ENCODE data around the gene MRPL18.
"Not testable (repeated sequence)": the region's sequence is repeated elsewhere in the genome, so short reads cannot be mapped to it uniquely, and the experiment has no call there.

Gene MRPL18

DNA sequence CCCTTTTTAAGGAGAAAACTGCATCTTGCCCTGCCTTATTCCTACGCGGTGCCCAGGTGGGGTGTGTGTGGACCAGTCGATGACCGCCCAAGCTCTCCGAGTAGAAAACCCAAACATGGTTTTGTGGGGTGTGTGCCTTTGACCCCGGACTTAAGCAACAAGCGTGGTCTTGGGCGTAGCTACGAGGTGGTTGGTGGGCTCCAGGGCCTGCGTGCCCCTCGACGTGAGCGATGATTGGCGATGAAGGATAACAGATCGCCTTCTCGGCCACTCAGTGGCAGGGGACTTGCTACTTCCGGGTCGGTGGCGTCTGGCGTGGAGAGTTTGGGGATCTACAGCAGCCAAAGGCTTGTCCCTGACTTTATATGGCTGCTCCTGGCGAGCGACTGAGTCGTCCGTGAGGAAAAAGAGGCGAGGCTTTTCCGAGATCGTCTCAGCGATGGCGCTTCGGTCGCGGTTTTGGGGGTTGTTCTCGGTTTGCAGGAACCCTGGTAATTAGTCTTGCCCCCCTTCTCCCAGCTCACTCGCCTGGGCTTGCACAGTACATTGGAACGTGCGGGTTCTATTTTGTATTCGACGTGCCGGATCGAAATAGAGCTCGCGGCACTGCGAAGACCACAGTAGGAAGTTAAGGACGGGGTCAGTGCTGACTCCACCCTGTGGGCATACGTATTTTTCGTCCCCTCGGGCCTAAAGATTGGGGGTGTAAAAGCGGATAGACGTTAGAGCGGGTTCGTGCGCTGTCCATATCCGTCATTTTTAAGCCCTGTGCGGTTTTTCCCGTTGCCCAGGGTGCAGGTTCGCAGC lies at the start of gene MRPL18:
MRPL18 (plus strand) TSS at position 319 of the 807 bp plus-strand sequence; CDS start at position 440, 121 bp downstream.
- peak; percentile 95 for DNase-seq

DNA sequence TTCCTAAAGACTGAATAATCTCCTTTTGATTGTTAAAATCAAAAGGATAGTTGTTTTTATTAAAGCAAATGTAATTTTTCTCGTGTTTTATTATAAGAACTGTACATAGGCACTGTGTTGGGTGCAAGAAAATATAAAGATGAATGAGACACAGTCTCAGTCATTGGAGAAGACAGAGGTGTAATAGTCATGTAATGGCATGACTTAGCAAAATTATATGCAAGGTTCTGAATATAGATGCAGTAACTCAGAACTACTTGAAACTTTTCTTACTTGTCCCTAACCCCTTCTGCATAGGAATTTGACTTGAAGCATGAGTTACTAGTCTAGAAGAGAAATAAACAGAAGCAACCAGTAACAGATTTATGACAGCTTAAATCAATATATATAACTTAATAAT lies 48.1 kb upstream of the MRPL18 start:
- no peak for DNase-seq

DNA sequence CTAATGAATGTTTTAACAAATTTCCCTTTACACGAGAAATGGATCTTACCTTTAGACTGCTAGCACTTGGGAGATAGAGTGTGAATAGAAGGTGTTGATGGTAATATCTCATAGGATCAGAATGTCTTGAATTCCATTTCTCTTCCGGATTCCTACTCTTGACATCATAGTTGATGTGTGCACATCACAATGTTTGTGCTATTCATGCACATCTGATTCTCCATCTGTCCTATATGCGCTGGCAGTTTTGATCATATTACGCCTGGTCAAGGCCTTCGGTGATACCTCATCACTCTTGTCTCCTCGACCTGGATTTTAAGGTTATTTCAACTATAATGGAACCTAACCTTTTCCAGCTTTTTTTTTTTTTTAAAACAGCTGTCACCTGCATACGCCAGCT lies 45.2 kb upstream of the MRPL18 start:
- DNase-seq = no peak

DNA sequence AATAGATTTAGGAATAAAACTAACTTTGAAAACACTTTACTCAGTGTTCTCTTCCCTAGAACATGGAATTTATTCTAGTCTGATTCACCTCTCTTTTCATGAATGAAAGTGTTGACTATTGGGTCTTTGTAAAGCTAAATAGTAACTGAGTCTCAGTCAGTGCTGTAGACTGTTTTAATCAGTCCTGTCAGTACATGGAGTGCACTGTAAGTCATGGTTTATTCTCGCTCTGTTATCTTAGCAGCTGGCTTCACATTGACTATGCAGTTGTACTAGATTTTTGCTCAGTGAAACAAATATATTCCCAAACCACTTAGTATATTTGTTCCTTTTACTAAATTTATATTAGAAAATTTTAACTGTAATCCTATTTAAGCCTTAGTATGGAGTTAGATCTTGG lies 43.5 kb upstream of the MRPL18 start:
- DNase-seq = no peak

DNA sequence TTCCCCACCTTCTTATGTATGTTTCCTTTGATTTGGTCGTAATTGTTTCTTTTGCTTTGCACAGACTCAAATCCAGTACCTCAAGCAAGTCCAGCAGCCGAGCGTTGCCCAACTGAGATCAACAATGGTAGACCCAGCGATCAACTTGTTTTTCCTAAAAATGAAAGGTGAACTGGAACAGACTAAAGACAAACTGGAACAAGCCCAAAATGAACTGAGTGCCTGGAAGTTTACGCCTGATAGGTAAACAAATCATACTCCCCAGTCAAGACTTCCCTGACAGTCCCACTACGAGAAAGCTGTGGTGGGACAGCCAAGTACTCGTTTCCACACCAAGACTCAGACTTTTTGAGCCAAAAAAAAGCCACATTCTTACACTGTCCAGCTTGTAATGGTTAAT lies 42.1 kb upstream of the MRPL18 start:
- DNase-seq = not testable (repeated sequence)

DNA sequence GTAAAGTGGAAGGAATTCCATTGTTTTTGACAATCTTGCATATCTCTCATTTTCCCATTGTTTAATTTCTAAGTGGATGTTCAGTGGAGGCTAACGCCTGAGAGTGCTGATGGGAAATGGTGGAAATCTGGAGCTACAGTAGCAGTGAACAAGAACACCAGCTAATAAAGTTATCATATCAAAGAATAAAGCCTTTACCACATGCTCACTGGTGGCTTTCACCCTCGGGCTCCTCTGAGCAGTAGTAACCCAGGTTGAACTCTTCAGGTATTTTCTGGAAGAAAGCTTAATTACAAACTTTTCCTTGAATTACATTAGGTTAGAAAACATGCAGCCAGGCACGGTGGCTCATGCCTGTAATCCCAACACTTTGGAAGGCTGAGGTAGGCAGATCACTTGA lies 38.8 kb upstream of the MRPL18 start:
- DNase-seq = no peak

DNA sequence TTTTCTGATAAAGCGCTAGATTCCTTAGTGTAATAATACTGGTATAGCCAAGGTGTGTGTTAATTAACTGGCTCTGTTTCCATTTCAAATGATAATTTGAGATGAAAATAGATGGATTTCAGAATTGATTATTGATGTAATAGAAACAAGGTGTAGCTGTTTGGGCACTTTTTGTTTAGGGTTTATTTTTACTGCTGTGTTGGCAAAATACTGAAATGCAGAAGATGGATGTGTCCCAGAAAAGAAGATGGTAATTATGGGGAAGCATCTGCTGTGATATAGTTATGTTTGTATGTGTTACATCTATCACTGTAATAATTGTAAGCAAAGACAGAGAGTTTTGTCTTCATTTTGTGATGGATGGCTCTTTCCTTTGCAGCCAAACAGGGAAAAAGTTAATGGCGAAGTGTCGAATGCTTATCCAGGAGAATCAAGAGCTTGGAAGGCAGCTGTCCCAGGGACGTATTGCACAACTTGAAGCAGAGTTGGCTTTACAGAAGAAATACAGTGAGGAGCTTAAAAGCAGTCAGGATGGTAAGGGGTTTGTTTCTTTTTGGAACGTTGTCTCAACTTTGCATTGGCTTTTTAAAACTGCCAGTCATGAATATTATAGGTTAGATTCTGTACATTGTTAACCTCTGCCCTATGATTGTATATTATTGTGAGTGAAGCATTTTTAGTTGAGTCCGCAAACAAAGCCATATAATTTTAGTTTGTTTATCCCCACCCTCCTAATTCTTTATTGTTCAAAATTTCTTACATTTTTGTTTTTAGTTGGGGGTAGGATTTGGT lies 37.0 kb upstream of the MRPL18 start:
- DNase-seq = no peak

DNA sequence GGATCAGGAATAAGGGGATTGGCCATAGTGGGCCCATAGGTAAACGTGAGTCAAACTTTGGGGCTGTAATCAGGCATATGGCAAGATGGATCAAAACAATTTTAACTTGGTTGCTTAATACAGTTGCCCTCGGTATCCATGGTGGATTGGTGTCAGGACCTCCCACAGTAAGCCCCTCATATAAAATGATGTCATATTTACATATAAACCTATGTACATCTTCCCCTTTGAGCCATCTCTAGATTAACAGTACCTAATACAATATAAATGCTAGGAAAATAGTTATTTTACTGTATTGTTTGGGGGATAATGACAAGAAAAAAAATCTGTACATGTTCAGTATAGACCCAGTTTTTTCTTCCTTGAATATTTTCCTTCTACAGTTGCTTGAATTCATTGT lies 35.9 kb upstream of the MRPL18 start:
- no peak for DNase-seq

DNA sequence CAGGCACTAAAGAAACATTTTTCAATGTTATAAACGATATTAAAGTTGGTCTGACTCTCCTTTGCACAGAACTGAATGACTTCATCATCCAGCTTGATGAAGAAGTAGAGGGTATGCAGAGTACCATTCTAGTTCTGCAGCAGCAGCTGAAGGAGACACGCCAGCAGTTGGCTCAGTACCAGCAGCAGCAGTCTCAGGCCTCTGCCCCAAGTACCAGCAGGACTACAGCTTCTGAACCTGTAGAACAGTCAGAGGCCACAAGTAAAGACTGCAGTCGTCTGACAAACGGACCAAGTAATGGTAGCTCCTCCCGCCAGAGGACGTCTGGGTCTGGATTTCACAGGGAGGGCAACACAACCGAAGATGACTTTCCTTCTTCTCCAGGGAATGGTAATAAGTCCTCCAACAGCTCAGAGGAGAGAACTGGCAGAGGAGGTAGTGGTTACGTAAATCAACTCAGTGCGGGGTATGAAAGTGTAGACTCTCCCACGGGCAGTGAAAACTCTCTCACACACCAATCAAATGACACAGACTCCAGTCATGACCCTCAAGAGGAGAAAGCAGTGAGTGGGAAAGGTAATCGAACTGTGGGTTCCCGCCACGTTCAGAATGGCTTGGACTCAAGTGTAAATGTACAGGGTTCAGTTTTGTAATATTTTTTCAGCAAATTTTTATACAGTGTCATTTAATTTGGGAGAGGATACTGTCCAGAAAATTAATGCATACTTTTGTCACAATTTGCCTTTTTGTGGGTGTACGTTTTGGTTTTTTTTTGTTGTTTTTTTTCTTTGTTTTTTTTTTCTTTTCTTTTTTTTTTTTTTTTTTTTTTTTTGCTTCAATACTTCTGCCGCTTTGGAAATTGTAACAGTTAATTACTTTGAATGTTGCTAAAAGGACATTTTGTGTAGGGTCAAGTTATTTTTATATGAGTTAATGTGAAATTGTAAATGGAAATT lies 35.0 kb upstream of the MRPL18 start:
- no peak for DNase-seq

DNA sequence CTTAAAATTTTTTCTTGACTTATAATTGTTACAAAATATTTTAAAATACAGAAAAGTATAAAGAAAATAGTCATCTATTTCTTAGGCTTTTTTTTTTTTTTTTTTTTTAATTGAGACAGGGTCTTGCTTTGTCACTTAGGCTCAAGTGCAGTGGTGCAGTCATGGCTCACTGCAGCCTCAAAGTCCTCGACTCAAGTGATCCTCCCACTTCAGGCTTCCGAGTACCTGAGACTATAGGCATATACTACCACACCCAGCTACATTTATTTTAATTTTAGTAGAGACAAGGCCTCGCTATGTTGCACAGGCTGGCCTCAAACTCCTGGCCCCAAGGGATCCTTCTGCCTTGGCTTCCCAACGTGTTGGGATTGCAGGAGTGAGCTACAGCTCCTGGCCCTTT lies 33.8 kb upstream of the MRPL18 start:
- DNase-seq = no peak

DNA sequence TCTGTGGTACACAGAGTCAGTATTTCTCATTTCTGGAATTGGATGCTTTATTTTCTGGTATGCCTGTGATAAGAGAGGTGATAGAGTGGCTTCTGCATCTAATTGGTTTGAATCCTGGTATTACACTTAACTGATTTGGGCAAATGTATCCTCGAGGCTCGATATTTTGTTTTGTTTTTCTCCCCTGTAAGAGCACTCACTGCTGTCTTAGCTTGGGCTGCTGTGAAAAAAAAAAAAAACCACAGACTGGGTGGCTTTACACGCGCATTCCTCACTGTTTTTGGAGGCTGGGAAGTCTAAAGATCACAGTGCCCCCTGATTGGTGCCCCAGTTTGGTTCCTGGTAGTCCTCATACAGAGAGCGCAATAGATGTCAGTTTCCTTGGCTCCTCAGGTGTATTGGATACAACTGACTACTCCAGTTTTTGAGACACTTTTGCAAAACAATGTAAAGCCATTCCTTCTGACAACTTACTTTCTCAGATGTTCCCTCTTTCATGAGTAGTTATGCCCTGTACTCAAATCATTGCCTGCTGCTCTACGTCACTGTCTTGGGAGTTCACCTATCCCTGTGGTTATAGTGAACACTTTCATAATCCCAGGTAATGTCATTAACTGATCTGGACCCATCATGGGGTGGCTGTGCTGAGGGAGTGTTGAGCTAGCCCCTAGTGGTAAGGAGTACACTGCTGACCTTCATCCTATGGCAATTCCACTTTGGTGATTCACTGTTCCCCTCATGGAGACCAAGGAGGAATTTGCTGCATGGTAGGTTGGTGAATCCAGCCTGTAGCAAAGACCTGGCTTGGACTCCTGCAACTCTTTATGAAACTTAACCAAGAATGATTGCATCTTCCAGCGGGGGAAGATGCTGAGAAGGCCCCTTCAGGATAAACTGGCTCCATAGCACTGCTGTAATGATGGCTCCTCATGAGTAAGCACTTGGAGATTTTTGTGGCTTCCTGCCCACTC lies 32.0 kb upstream of the MRPL18 start:
- DNase-seq = no peak

DNA sequence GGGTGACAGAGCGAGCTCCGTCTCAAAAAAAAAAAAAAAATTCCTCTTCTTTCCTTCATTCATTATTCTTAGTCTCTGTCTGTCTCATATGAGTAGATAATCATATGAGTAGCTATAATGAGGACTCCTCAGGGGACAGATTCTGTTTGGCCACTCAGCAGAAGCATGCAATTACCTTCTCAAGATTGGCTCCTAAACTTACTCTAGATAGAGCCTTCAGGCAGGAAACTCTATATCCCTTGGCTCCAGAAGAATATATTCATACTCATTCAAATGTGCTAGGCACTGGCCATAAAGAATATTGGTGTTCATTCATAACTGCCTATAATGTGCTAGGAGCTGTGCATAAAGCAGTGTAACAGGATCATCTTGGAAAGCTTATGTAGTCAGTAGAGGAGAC lies 30.6 kb upstream of the MRPL18 start:
- no peak for DNase-seq

DNA sequence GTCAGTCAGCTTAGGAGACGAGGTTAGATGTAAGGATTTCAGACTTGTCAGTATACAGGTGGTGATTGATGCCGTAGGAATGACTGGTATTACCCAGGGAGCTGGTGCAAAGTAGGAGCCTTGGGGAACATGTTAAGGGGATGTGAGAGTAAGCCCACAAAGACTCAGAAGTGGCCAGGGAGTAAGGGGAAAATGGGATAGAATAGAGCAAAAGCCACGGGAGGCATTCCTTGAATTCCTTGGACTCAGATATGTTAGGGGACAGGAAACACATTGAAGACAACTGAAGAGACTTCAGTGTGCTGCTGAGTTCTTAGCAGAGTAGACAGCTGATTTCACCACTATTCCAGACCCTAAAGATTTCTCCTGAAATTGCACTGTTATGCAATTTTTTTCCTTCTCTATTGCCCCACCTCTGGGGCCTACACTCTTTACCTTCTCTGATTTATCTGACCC lies 29.6 kb upstream of the MRPL18 start:
- no peak for DNase-seq

DNA sequence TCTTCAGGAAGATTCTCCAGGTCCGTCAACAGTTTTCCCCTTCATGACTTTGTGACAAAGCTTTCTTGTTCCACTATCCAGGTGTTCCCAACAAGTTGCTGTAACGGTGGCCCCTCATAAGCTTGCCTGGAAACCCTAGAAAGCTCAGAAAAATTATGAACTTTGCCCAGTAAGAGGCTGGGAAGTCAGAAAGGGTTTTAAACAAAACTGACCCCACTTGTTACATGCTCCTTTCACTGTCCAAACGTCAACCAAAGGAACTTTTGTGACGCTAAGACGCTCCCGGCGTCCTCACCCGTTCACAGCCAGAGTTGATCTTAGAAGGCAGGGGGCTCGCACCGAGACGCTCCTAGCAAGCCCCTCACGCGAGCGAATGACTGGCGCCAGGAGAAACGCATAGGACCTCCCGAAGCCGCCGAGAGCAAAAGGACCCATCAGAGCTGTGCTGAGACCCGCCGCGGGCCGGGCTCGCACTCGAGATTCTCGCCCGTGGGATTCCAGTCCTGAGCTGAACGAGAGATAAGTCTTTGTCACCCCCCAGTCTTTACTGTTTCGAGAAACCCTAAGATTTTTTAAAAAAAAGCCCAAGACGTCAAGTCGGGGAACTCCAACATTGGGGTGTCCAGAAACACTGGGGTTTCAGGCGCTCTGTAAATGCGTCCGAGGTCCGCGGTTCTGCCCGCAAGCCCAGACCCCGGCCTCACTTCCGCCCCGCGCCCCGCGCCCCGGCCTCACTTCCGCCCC lies 29.0 kb upstream of the MRPL18 start:
- no peak for DNase-seq

DNA sequence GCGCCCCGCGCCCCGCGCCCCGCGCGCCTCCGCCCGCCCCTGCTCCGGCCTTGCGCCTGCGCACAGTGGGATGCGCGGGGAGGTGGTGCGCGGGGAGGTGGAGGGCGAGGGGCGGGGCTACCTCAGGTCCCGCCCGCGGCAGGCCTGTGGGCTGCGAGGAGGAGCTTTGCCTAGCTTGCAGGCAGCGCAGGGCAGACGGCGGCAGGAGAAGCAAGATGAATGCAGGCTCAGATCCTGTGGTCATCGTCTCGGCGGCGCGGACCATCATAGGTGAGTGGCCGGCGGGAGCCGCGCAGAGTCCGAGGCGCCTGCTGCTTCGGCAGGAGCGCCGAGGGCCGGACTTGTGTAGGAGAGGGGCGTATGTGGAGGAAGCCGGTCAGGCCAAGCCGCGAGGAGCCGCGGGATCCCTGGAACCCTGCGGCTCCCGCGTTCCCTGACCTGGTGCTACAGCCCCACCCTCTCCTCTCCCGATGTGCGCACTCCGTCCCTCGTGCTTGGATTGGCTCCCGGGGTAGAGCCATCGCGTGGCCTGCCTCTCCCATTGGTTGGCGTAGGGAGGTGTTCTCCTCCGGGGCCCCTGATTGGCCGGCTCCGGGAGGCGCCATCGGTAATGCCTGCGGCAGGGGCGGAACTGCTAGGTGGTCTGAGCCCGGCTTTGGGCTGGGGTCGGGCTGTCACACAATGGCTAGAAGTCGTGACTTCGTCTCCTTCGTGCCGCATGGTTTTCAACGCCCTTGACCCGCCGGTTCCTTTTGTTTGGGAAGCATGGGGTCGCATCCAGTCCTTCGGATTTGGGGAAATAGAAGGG lies 28.2 kb upstream of the MRPL18 start, which contains the start of gene ACAT2:
ACAT2 (plus strand) TSS at position 173 of the 808 bp plus-strand sequence; CDS start at position 216, 43 bp downstream.
- peak; percentile 94 for DNase-seq

DNA sequence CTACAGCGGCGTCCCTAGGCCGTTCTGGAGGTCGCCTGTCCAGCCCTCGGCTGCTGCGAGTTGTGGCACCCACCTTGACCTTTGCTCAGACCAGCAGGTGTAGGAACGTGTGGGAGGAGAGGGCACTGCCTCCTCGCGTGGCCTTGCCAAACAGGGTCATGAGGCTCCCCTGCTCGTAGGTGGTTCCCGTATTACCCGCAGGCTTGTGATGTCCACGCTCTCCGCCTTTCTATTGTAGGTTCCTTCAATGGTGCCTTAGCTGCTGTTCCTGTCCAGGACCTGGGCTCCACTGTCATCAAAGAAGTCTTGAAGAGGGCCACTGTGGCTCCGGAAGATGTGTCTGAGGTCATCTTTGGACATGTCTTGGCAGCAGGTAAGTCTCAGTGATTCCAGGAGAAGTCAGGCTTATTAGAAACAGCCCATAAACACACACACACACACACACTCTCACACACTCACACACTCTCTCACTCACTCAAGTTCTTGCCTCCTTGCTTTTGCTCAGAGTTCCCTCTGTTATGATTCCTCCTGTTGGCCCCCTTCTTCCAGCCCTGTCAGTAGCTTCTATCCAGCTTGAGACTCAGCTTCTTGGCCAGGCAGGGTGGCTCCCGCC lies 27.5 kb upstream of the MRPL18 start:
- DNase-seq = no peak

DNA sequence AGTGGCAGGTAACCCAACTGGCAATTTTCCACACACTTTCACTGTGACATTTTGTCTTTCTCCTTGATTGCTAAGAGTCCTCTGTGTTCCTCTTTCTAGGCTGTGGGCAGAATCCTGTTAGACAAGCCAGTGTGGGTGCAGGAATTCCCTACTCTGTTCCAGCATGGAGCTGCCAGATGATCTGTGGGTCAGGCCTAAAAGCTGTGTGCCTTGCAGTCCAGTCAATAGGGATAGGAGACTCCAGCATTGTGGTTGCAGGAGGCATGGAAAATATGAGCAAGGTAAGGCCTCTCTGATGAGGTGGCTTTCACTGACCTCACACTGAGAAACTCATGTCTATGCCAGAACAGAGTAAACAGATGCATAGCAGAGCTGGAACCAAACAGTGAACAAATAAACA lies 23.4 kb upstream of the MRPL18 start:
- DNase-seq = no peak

DNA sequence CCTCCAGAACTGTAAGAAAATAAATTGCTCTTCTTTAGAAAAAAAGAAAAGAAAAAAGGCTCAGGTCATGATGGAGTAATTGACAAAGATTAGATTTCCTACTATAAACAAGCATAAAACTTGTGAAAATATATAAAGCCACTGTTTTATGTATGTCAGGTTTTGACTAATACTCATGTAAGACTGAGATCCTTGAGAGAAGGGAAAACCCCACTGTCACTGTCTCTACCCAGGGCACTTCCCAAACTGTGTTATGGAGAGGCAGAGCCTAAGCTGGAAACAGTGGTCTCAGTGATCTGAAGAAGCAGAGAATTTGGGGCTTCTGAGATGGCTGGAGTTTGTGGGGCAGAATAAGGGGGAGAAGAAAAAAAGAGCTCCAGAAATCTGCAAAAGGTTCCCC lies 20.8 kb upstream of the MRPL18 start:
- no peak for DNase-seq

DNA sequence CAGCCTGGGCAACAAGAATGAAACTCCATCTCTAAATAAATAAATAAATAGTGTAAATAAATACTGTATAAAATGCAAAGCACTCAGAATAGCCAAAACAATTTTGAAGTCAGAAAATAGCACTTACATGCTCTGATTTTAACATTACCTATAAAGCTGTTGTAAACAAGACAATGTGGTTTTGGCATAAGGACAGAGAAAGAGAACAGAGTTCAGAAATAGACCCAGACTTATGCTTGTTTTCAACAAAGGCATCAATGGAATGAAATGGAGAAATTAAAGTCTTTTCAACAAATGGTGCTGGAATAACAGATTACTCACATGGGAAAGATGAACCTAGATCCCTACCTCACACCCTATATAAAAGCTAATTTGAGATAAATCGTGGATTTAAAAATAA lies 18.1 kb upstream of the MRPL18 start:
- DNase-seq = no peak
